ENCODE results near the gene SPNS1. TPM values are rescaled to one million over a fixed set of nuclear protein-coding genes. Genes with fewer than 3 reads are reported as not detected.
A peak's percentile ranks its signal among the peaks of the same experiment; 100 is the strongest.

SPNS1 gene
- total RNA-seq, 1 experiment from 2014 or later: 72.0 TPM

DNA sequence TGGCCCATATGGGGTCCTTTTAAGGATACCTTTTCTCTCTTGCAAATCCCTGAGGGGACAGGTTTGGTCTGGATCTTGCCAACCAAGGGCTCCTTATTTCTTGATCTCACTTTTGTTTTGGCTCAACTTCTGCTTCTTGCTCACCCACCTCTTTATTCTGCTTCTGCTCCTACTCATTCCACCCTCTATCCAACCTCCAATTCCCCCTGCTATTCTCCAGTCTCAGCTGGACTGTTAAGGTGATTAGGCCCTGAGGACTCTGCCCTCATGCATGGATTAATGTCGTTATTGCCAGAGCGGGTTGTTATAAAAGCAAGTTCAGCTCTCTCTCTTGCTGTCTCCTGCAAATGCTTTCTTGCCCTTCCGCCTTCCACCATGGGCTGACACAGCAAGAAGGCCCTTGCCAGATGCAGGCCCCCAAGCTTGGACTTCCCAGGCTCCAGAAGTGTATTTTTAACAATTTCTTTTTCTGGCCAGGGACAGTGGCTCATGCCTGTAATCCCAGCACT, 40.0 kb downstream of the SPNS1 start:
- DNase-seq: no peak
- H4K20me1 ChIP-seq (ENCODE audit: insufficient read depth): no peaks in the 10 kb centered on the region
- no peak overlapping the region for H3K4me3 ChIP-seq
- H3K9me2 ChIP-seq (ENCODE audit: insufficient read depth): no peaks in the 10 kb centered on the region
- no peaks in the 10 kb centered on the region for H3K79me2 ChIP-seq (ENCODE audit: low read depth)
- H3K4me2 ChIP-seq: no peak overlapping the region
- ChIA-PET POLR2A (ENCODE audit: unreplicated experiment) (no interaction called here), CTCF (no interaction called here)
- intact Hi-C loops (cut with micrococcal nuclease; ENCODE audit: unreplicated experiment): no loop called here
- no peak for TF ChIP-seq CTCF (conservative IDR thresholded peaks at IDR 0.05)
- no peak for TF ChIP-seq EZH2 (IDR thresholded peaks at IDR 0.05; ENCODE audit: low read depth)
- H3K27ac ChIP-seq: no peak overlapping the region
- BruUV-seq (replicated peaks): no TSS peak
- no peaks in the 10 kb centered on the region for H3K27me3 ChIP-seq (ENCODE audit: insufficient read depth, low read depth)
- peaks cover 4% of the 10 kb centered on the region; the same call in 1 of the 2 replicates for H3F3A ChIP-seq (ENCODE audit: insufficient read depth, low read depth)
- no peaks in the 10 kb centered on the region for H3K36me3 ChIP-seq (ENCODE audit: low read depth)
- H3K9me3 ChIP-seq (ENCODE audit: insufficient read depth, low read depth): no peaks in the 10 kb centered on the region
- H3K4me1 ChIP-seq (replicated peaks; ENCODE audit: insufficient read depth): peaks cover 4% of the 10 kb centered on the region; the same call in 1 of the 2 replicates
- H2AFZ ChIP-seq: no peak overlapping the region

DNA sequence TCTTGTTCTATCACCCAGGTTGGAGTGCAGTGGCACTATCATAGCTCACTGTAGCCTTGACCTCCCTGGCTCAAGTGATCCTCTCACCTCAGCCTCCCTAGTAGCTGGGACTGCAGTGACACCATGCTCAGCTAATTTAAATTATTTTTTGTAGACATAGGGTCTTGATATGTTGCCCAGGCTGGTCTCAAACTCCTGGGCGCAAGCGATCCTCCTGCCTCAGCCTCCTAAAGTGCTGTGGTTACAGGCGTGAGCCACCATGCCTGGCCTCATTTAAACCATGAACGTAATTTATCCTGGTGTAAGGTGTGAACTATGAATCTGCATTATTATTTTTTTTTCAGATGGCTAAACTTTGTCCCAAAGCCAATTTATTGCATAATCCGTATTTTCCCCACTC, 47.6 kb downstream of the SPNS1 start:
- intact Hi-C loops (cut with micrococcal nuclease; ENCODE audit: unreplicated experiment): no loop called here
- no peaks in the 10 kb centered on the region for H3F3A ChIP-seq (ENCODE audit: insufficient read depth, low read depth)

GRCh38 chr16:29023279-29024277, 49.0 kb downstream of the SPNS1 start:
- Histone ChIP-seq H3K27me3 (ENCODE audit: insufficient read depth, low read depth) (no peaks in the 10 kb centered on the region), H3K9me3 (ENCODE audit: insufficient read depth, low read depth) (no peaks in the 10 kb centered on the region), H3K27ac (no peak overlapping the region), H4K20me1 (ENCODE audit: insufficient read depth) (no peaks in the 10 kb centered on the region), H3F3A (ENCODE audit: insufficient read depth, low read depth) (no peaks in the 10 kb centered on the region), H3K36me3 (ENCODE audit: low read depth) (no peaks in the 10 kb centered on the region), H3K9me2 (ENCODE audit: insufficient read depth) (no peaks in the 10 kb centered on the region), H2AFZ (no peak overlapping the region), H3K4me2 (peak overlapping the region; percentile 21), H3K4me1 (replicated peaks; ENCODE audit: insufficient read depth) (peaks cover 13% of the 10 kb centered on the region), H3K79me2 (ENCODE audit: low read depth) (no peaks in the 10 kb centered on the region), H3K4me3 (no peak overlapping the region)
- TF ChIP-seq EZH2 (IDR thresholded peaks at IDR 0.05; ENCODE audit: low read depth) (no peak), CTCF (conservative IDR thresholded peaks at IDR 0.05) (no peak)
- ChIA-PET CTCF (interaction anchor here (0.6 kb wide), 1 partner anchor 1011 kb away, joined by 3 read pairs; no protein-coding TSS in a partner anchor), POLR2A (ENCODE audit: unreplicated experiment) (no interaction called here)
- no TSS peak for BruUV-seq (replicated peaks)
- intact Hi-C loops (cut with micrococcal nuclease; ENCODE audit: unreplicated experiment): no loop called here
- DNase-seq: peak; percentile 20 to 47

More for the DNA sequence above, 47.6 kb downstream of the SPNS1 start:
- Histone ChIP-seq H3K27ac (no peak overlapping the region), H3K4me2 (no peak overlapping the region), H3K36me3 (ENCODE audit: low read depth) (no peaks in the 10 kb centered on the region), H3K27me3 (ENCODE audit: insufficient read depth, low read depth) (no peaks in the 10 kb centered on the region), H3K4me3 (no peak overlapping the region), H3K79me2 (ENCODE audit: low read depth) (no peaks in the 10 kb centered on the region), H3K9me3 (ENCODE audit: insufficient read depth, low read depth) (no peaks in the 10 kb centered on the region), H3K4me1 (replicated peaks; ENCODE audit: insufficient read depth) (peaks cover 13% of the 10 kb centered on the region), H4K20me1 (ENCODE audit: insufficient read depth) (no peaks in the 10 kb centered on the region), H3K9me2 (ENCODE audit: insufficient read depth) (no peaks in the 10 kb centered on the region), H2AFZ (no peak overlapping the region)
- DNase-seq: no peak
- no peak for TF ChIP-seq EZH2 (IDR thresholded peaks at IDR 0.05; ENCODE audit: low read depth)
- BruUV-seq (replicated peaks): no TSS peak
- CTCF ChIA-PET: interaction anchor here (0.7 kb wide), 1 partner anchor 755 kb away, joined by 7 read pairs; no protein-coding TSS in a partner anchor
- POLR2A ChIA-PET (ENCODE audit: unreplicated experiment): interaction anchor here (0.6 kb wide), 1 partner anchor 273 kb away, joined by 4 read pairs; no protein-coding TSS in a partner anchor

All from PC-9 (cell line).